ENCODE measurements around the gene MAPKAP1.

DNA sequence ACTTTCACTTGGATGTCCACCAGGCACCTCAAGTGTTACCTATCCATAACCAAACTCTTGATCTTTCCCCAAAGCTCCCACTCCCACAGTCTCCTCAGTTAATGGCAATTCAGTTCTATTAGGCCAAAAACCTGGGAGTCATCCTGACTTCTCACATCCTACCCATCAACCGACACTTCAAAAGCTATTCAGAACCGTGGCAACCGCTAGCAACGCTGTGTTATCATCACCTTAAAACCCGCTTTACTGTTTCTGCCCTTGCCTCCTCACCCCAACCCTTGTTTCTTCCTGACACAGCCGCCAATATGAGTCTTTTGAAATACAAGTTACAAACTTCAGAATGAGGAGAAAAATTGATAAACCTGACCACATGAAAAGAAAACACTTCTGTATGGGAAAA lies 46.5 kb downstream of the MAPKAP1 start:
- TF ChIP-seq, protein P1, sequence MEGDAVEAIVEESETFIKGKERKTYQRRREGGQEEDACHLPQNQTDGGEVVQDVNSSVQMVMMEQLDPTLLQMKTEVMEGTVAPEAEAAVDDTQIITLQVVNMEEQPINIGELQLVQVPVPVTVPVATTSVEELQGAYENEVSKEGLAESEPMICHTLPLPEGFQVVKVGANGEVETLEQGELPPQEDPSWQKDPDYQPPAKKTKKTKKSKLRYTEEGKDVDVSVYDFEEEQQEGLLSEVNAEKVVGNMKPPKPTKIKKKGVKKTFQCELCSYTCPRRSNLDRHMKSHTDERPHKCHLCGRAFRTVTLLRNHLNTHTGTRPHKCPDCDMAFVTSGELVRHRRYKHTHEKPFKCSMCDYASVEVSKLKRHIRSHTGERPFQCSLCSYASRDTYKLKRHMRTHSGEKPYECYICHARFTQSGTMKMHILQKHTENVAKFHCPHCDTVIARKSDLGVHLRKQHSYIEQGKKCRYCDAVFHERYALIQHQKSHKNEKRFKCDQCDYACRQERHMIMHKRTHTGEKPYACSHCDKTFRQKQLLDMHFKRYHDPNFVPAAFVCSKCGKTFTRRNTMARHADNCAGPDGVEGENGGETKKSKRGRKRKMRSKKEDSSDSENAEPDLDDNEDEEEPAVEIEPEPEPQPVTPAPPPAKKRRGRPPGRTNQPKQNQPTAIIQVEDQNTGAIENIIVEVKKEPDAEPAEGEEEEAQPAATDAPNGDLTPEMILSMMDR (conservative IDR thresholded peaks at IDR 0.05; ENCODE audit: low read length), result no peak
- TF ChIP-seq EZH2phosphoT487 (IDR thresholded peaks at IDR 0.05; ENCODE audit: borderline replicate concordance, low read depth, low read length), result no peak
